ENCODE results near the gene NOPCHAP1.
"Not testable (repeated sequence)": the region's sequence is repeated elsewhere in the genome, so short reads cannot be mapped to it uniquely, and the experiment has no call there.

NOPCHAP1 gene, protein sequence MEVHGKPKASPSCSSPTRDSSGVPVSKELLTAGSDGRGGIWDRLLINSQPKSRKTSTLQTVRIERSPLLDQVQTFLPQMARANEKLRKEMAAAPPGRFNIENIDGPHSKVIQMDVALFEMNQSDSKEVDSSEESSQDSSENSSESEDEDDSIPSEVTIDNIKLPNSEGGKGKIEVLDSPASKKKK

DNA sequence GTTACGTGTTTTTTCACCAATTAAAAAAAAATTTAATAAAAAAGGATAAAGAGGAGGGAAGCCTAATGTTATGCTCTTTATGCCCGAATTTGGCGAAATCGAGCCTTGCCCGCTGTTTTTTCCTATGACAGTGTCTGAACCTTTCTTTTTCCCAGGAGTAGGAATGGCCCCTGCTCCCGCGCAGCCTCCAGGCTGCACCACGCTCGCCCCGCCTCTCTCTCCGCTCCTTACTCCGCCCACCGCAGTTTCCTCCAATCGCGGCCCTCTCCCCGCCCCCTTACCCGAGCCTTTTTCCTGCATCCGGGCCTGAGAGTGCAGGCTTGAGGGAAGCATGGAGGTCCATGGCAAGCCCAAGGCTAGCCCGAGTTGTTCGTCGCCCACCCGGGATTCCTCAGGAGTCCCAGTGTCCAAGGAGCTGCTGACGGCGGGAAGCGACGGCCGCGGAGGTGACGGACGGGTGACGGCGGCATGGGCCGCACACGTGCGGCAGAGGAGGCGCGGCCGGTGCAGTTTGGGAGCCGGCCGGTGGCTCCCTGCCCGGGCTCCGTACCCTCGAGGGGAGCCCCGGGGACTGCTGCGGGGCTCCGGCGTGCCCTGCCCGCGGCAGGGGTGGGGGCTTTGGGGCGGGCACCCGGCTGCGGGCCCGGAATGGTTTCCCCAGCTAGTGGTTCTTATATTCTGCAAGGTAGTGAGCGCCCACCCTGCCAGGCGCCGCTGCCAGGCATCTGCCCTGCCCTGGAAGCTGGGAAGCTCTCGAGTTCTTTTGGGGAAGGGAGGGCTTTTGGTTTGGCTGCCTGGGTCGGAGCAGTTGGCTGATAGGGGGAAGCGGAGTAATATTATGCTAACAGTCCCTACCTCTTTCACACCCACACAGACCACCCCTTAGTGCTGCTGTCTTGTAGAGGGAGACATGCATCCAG lies at the start of gene NOPCHAP1:
Gene NOPCHAP1 (plus strand): TSS at position 295 of the 920 bp plus-strand sequence. CDS start 37 bp downstream, at position 332.
- H3K27me3 Mint-ChIP-seq: no peaks in the 10 kb centered on the region
- peaks cover 20% of the 10 kb centered on the region for H3K36me3 Mint-ChIP-seq
- H3K4me1 Mint-ChIP-seq: peaks cover 23% of the 10 kb centered on the region
- H3K9me3 Mint-ChIP-seq: no peaks in the 10 kb centered on the region
- peak; percentile 70 to 79 for DNase-seq (ENCODE audit: low spot score in 2 of 2)
- peak within 1 kb of the TSS; percentile 87 for H3K4me3 Mint-ChIP-seq
- ATAC-seq (ENCODE audit: low read depth): peak; percentile 97
- peak within 1 kb of the TSS; percentile 71 for H3K27ac Mint-ChIP-seq

DNA sequence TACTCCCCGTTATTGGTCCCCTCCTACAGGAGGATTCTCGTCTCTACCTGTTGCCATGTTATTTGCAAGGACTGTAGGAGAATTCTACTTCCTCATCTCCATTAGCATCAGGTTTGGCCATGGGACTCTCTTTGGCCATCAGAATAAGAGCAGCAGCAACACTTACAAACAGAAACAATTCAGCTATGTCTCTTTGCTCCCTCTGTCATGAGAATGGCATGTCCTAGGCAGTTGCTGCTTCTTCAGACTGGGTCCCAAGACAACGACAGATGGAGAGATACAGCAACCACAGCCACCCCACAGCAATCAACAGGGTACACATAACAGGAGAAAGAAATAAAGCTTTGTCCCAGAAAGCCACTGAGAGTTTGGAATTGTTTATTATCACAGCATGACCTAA lies 47.7 kb upstream of the NOPCHAP1 start:
- Mint-ChIP-seq H3K27me3 (no peaks in the 10 kb centered on the region), H3K27ac (no peak overlapping the region), H3K36me3 (peaks cover 2% of the 10 kb centered on the region), H3K4me3 (no peak overlapping the region), H3K9me3 (no peaks in the 10 kb centered on the region), H3K4me1 (no peaks in the 10 kb centered on the region)
- DNase-seq (ENCODE audit: low spot score in 2 of 2) (no peak), ATAC-seq (ENCODE audit: low read depth) (no peak)

DNA sequence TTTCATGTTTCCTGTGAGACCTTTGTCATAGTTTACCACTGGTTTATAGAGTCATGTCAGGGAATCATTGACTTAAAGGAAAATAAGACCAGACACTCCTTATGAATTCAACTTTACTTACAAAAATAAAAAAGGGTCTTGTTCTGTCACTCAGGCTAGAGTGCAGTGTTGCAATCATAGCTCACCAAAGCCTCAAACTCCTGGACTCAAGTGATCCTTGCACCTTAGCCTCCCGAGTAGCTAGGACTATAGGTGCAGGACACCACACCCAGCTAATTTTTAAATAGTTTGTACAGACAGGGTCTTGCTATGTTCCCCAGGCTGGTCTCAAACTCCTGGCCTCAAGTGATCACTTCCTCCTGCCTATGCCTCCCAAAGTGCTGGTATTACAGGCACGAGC lies 47.0 kb upstream of the NOPCHAP1 start:
- no peak for DNase-seq (ENCODE audit: low spot score in 2 of 2)
- no peak for ATAC-seq (ENCODE audit: low read depth)
- H3K4me3 Mint-ChIP-seq: no peak overlapping the region

DNA sequence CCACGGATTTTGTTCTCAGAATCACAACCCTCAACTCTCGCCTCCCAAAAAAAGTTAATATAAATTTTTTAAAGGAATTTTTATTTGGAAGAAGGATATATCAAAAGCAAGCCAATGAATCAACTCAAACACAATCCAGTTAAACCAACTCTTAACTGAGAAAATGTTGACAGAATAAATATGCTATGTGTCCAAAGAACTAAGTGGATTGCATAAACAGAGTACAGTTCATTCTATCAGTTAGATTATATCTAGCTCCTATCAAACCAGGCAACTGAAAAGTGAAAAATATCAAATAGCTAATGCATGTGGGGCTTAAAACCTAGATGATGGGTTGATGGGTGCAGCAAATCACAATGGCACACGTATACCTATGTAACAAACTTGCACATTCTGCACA lies 44.7 kb upstream of the NOPCHAP1 start:
- Mint-ChIP-seq H3K9me3 (peaks cover 6% of the 10 kb centered on the region), H3K36me3 (peaks cover 11% of the 10 kb centered on the region), H3K27me3 (no peaks in the 10 kb centered on the region), H3K4me1 (no peaks in the 10 kb centered on the region), H3K27ac (no peak overlapping the region), H3K4me3 (no peak overlapping the region)
- DNase-seq (ENCODE audit: low spot score in 2 of 2) (no peak), ATAC-seq (ENCODE audit: low read depth) (no peak)

More for the DNA sequence above, 47.0 kb upstream of the NOPCHAP1 start:
- Mint-ChIP-seq H3K27ac (no peak overlapping the region), H3K36me3 (peaks cover 9% of the 10 kb centered on the region), H3K4me1 (no peaks in the 10 kb centered on the region), H3K27me3 (no peaks in the 10 kb centered on the region), H3K9me3 (peaks cover 4% of the 10 kb centered on the region)

DNA sequence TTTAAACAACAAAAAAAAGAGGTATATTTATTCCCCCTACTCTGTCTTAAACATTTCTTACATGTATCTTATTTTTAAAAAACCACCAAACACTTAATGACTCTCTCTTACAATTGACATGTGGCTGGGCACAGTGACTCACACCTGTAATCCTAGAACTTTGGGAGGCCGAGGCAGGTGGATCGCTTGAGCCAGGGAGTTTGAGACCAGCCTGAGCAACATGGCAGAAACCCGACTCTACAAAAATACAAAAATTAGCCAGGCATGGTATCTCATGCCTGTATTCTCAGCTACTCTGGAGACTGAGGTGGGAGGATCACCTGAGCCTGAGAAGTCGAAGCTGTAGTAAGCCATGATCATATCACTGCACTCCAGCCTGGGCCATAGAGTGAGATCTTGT lies 44.0 kb upstream of the NOPCHAP1 start:
- H3K27me3 Mint-ChIP-seq: no peaks in the 10 kb centered on the region
- ATAC-seq (ENCODE audit: low read depth) (no peak), DNase-seq (ENCODE audit: low spot score in 2 of 2) (no peak)
- peaks cover 6% of the 10 kb centered on the region for H3K9me3 Mint-ChIP-seq
- no peaks in the 10 kb centered on the region for H3K4me1 Mint-ChIP-seq
- no peak overlapping the region for H3K27ac Mint-ChIP-seq
- H3K4me3 Mint-ChIP-seq: no peak overlapping the region
- peaks cover 11% of the 10 kb centered on the region for H3K36me3 Mint-ChIP-seq

DNA sequence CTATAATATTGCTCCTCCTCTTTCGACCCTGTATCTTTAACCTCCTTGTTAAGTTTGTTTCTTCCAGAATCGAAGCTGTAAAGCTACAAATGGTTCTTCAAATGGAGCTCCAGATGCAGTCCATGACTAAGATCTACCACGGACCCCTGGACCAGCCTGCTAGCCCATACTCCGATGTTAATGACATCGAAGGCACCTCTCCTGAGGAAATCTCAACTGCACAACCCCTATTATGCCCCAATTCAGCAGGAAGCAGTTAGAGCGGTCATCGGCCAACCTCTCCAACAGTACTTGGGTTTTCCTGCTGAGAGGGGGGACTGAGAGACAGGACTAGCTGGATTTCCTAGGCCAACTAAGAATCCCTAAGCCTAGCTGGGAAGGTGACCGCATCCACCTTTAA lies 42.7 kb upstream of the NOPCHAP1 start:
- H3K4me3 Mint-ChIP-seq; DNase-seq (ENCODE audit: low spot score in 2 of 2); H3K27me3 Mint-ChIP-seq; H3K27ac Mint-ChIP-seq; ATAC-seq (ENCODE audit: low read depth); H3K9me3 Mint-ChIP-seq; H3K4me1 Mint-ChIP-seq: not testable (repeated sequence)
- H3K36me3 Mint-ChIP-seq: peaks cover 11% of the 10 kb centered on the region

DNA sequence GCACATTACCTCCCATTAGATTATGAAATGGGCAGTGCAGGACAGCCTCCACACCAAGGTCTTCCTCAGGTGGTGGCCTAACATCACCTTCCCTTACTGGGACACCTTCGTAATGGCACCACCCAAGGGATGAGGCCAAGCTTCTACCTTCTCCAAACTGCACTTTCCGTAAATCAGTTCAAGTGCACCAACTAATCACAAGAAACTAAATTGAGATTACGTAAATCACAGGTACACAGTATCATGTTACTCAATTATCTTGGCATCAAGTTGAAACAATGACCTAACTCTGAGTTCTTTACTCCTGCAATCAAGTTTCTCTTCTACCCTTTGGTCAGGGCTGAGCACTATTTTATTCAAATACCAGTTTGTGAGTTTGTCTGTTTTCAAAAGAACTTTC lies 41.9 kb upstream of the NOPCHAP1 start:
- Mint-ChIP-seq H3K4me3 (no peak overlapping the region), H3K9me3 (peaks cover 6% of the 10 kb centered on the region), H3K4me1 (no peaks in the 10 kb centered on the region), H3K27me3 (no peaks in the 10 kb centered on the region), H3K27ac (no peak overlapping the region), H3K36me3 (peaks cover 11% of the 10 kb centered on the region)
- no peak for ATAC-seq (ENCODE audit: low read depth)
- no peak for DNase-seq (ENCODE audit: low spot score in 2 of 2)

DNA sequence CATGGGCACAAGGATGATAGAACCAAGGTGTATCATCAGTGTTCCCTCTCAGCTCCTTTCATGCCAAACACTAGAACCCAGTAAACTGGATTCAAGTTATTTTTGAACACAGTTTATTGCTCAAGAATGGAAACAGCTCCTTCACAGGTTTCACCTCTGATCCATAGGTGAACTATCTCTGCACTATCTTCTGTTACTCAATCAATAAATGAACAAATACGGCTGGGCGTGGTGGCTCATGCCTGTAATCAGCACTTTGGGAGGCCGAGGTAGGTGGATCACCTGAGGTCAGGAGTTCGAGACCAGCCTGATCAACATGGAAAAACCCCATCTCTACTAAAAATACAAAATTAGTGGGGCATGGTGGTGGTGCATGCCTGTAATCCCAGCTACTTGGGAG lies 37.4 kb upstream of the NOPCHAP1 start:
- H3K27ac Mint-ChIP-seq; H3K9me3 Mint-ChIP-seq; H3K4me1 Mint-ChIP-seq; ATAC-seq (ENCODE audit: low read depth); H3K36me3 Mint-ChIP-seq; H3K27me3 Mint-ChIP-seq; H3K4me3 Mint-ChIP-seq; DNase-seq (ENCODE audit: low spot score in 2 of 2): not testable (repeated sequence)

DNA sequence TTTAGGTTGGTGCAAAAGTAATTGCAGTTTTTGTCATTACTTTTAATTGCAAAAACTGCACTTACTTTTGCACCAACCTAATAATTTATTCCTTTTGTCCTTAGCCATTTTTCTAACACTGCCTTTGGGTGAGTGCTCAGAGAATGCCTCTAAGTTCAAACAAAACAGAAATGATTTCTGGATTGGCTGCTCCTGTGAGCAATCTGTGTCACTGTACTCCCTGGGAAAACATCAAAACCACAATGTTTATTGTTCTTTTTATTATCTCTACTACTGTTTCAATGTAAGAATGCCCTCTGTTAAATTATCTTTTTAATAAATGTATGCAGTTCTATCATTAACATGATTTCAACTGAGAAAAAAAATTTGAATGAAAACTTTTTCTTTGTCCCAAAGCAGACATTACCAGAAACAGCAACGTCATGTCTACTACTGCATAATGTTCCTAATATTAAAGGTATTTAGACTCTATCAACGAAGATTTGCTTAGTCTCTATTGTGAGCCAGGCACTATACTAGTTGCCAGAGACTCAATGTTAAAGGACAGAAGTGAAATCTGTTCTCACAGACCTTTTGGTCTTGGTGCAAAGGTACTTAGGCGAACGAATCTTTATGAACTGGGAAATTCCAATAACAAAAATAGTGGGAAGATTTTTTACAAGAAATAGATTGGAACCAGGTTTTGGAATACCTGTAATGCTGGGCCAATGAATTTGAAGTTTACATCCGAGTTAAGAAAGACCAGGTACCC lies 34.2 kb upstream of the NOPCHAP1 start:
- Mint-ChIP-seq H3K27me3 (no peaks in the 10 kb centered on the region), H3K4me3 (no peak overlapping the region), H3K4me1 (peaks cover 3% of the 10 kb centered on the region), H3K27ac (no peak overlapping the region), H3K36me3 (peaks cover 2% of the 10 kb centered on the region), H3K9me3 (no peaks in the 10 kb centered on the region)
- DNase-seq (ENCODE audit: low spot score in 2 of 2) (no peak), ATAC-seq (ENCODE audit: low read depth) (no peak)

DNA sequence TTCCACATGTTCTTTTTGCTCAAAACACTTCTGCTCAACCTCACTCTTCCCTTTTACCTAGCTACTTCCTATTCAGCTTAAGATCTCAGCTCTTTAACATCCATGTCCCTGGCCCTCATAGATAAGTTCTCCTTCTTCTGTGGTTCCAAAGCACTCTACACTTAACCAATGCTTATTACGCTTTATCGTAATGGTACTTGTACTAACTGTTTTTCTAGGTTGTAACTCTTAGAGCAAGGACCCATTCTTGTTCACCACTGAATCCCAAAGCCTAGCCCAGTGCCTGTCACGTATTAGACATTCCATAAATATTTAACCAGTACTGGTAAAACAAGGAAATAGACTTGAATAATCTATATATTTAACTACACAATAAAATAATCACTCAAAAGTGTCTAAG lies 33.3 kb upstream of the NOPCHAP1 start:
- no peak for ATAC-seq (ENCODE audit: low read depth)
- H3K36me3 Mint-ChIP-seq: peaks cover 2% of the 10 kb centered on the region
- peaks cover 6% of the 10 kb centered on the region for H3K4me1 Mint-ChIP-seq
- no peak overlapping the region for H3K27ac Mint-ChIP-seq
- H3K9me3 Mint-ChIP-seq: no peaks in the 10 kb centered on the region
- no peak overlapping the region for H3K4me3 Mint-ChIP-seq
- no peak for DNase-seq (ENCODE audit: low spot score in 2 of 2)
- H3K27me3 Mint-ChIP-seq: no peaks in the 10 kb centered on the region

DNA sequence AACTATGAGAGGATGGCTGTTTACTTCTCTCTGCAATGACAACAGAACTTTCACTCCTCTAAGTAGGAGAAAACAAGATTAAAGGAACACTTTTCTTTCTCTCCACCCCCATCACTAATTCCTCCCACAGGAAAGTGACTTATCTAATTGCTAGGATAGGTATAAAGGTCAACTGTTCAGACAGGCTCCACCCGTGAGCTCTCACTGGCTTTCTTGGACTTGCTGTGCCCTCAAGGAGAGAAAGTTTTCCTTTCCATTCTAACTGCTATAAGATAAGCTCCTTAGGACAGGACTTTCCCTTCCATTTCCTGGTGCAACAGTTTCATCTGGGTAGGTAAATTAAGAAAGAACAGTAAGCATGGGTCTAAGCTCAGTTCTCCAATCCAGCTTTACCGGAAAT lies 32.8 kb upstream of the NOPCHAP1 start:
- H3K4me3 Mint-ChIP-seq: no peak overlapping the region
- DNase-seq (ENCODE audit: low spot score in 2 of 2) (no peak), ATAC-seq (ENCODE audit: low read depth) (no peak)
- no peaks in the 10 kb centered on the region for H3K27me3 Mint-ChIP-seq
- peaks cover 2% of the 10 kb centered on the region for H3K36me3 Mint-ChIP-seq
- peaks cover 6% of the 10 kb centered on the region for H3K4me1 Mint-ChIP-seq
- no peaks in the 10 kb centered on the region for H3K9me3 Mint-ChIP-seq
- no peak overlapping the region for H3K27ac Mint-ChIP-seq

DNA sequence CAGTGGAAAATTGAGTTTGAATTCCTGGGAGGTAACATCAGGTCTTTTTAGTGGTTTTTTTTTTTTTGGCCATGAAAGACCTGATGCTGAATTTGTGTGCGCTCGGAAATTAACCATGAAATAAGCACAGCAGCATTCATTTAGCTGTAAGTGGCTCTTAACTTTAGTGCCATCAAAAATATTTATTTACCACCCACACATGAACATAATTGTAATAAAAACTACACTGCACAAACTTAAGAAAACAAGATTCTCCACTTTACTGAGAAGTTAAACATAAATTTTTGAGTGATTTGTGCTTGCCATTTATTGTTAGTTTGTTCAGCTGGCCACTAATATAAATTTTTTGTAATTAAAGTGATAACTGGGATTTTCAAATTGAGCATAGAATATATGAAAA lies 30.4 kb upstream of the NOPCHAP1 start:
- no peaks in the 10 kb centered on the region for H3K36me3 Mint-ChIP-seq
- DNase-seq (ENCODE audit: low spot score in 2 of 2) (no peak), ATAC-seq (ENCODE audit: low read depth) (no peak)
- no peak overlapping the region for H3K4me3 Mint-ChIP-seq
- peaks cover 16% of the 10 kb centered on the region for H3K4me1 Mint-ChIP-seq
- H3K27me3 Mint-ChIP-seq: peaks cover 2% of the 10 kb centered on the region
- no peaks in the 10 kb centered on the region for H3K9me3 Mint-ChIP-seq
- H3K27ac Mint-ChIP-seq: no peak overlapping the region

DNA sequence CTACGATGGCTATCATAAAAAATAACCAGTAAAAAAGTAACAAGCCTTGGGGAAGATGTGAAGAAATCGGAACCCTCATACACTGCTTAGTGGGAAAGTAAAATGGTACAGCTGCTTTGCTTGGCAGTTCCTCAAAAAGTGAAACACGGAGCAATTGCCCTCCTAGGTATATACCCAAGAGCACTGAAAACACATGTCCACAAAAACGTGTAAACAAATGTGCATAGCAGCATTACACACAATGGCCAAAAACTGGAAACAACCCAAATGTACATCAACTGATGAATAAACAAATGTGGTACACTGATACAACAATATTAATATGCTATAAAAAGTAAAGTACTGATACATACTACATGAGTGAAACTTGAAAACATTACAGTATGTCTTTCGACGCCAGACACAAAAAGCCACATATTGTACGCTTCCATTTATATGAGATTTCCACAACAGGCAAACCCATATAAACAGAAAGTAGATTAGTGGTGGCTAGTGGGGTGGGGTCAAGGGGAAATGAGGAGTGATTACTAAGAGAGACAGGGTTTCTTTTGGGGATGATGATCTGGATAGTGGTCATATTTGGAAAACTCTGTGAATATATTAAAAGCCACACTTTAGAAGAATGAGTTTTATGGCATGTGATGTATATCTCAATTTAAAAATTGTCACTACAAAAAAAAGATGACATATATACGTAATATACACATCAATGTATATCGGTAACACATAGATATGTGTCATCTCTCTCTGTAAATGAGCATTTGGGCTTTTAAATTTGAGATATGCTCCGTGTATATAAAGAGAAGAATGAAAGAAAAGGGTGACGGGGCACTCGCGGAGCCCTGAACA lies 29.0 kb upstream of the NOPCHAP1 start:
- H3K27me3 Mint-ChIP-seq: peaks cover 4% of the 10 kb centered on the region
- no peaks in the 10 kb centered on the region for H3K36me3 Mint-ChIP-seq
- ATAC-seq (ENCODE audit: low read depth) (no peak), DNase-seq (ENCODE audit: low spot score in 2 of 2) (no peak)
- H3K4me3 Mint-ChIP-seq: peak overlapping the region; percentile 90
- H3K27ac Mint-ChIP-seq: peak overlapping the region; percentile 85
- H3K9me3 Mint-ChIP-seq: no peaks in the 10 kb centered on the region
- H3K4me1 Mint-ChIP-seq: peaks cover 16% of the 10 kb centered on the region

Data from memory B cell (primary cell).